ENCODE data around the gene NUBPL.
"Not testable (repeated sequence)": the region's sequence is repeated elsewhere in the genome, so short reads cannot be mapped to it uniquely, and the experiment has no call there.

Gene NUBPL

GRCh38 chr14:31785574-31785973 is 224.4 kb downstream of the NUBPL start:
- no peak overlapping the region for H3K4me3 ChIP-seq (ENCODE audit: low read depth, low read length)
- no peak for TF ChIP-seq CTCF (IDR thresholded peaks at IDR 0.05; ENCODE audit: insufficient read depth, low read depth, low read length, missing control alignments)
- DNase-seq (ENCODE audit: low read depth), result no peak

GRCh38 chr14:31787377-31787776 is 226.2 kb downstream of the NUBPL start:
- TF ChIP-seq CTCF (IDR thresholded peaks at IDR 0.05; ENCODE audit: insufficient read depth, low read depth, low read length, missing control alignments), result no peak
- DNase-seq (ENCODE audit: low read depth), result no peak
- no peak overlapping the region for H3K4me3 ChIP-seq (ENCODE audit: low read depth, low read length)

GRCh38 chr14:31788340-31788739 is 227.1 kb downstream of the NUBPL start:
- TF ChIP-seq CTCF (IDR thresholded peaks at IDR 0.05; ENCODE audit: insufficient read depth, low read depth, low read length, missing control alignments), result no peak
- no peak overlapping the region for H3K4me3 ChIP-seq (ENCODE audit: low read depth, low read length)
- no peak for DNase-seq (ENCODE audit: low read depth)

GRCh38 chr14:31792726-31793125 is 231.5 kb downstream of the NUBPL start:
- no peak overlapping the region for H3K4me3 ChIP-seq (ENCODE audit: low read depth, low read length)
- DNase-seq (ENCODE audit: low read depth), result no peak
- TF ChIP-seq CTCF (IDR thresholded peaks at IDR 0.05; ENCODE audit: insufficient read depth, low read depth, low read length, missing control alignments), result no peak

- H3K4me3 ChIP-seq (ENCODE audit: low read depth, low read length); DNase-seq (ENCODE audit: low read depth): not testable (repeated sequence)
These were observed 236.7 kb downstream of the NUBPL start for GRCh38 chr14:31797946-31798345.

GRCh38 chr14:31802838-31803237 is 241.6 kb downstream of the NUBPL start:
- H3K4me3 ChIP-seq (ENCODE audit: low read depth, low read length), result no peak overlapping the region
- no peak for DNase-seq (ENCODE audit: low read depth)
- TF ChIP-seq CTCF (IDR thresholded peaks at IDR 0.05; ENCODE audit: insufficient read depth, low read depth, low read length, missing control alignments), result no peak

- no peak overlapping the region for H3K4me3 ChIP-seq (ENCODE audit: low read depth, low read length)
- DNase-seq (ENCODE audit: low read depth), result no peak
- TF ChIP-seq CTCF (IDR thresholded peaks at IDR 0.05; ENCODE audit: insufficient read depth, low read depth, low read length, missing control alignments), result no peak
These were observed 245.0 kb downstream of the NUBPL start for GRCh38 chr14:31806249-31806648.

GRCh38 chr14:31811693-31812628 is 250.8 kb downstream of the NUBPL start:
- DNase-seq (ENCODE audit: low read depth); H3K4me3 ChIP-seq (ENCODE audit: low read depth, low read length): not testable (repeated sequence)

GRCh38 chr14:31813724-31814490 is 252.7 kb downstream of the NUBPL start:
- not testable (repeated sequence) for DNase-seq (ENCODE audit: low read depth); H3K4me3 ChIP-seq (ENCODE audit: low read depth, low read length)
